Stimulated activated CD4-positive, alpha-beta T cell treated with anti-CD3 and anti-CD28 coated beads, TNF-alpha, amount 100 ng/mL, for 1 hour (primary cell): ENCODE measurements around the gene PALS2.
A peak's percentile ranks its signal among the peaks of the same experiment; 100 is the strongest.

ENCODE experiments used
- DNase-seq, 3 donors: peaks; one replicate each; pipeline ENCODE4 v3.0.0-alpha.2; 2020; ENCODE audit warnings: low read depth in 3 of 3, low spot score in 1 of 3

PALS2 gene, protein sequence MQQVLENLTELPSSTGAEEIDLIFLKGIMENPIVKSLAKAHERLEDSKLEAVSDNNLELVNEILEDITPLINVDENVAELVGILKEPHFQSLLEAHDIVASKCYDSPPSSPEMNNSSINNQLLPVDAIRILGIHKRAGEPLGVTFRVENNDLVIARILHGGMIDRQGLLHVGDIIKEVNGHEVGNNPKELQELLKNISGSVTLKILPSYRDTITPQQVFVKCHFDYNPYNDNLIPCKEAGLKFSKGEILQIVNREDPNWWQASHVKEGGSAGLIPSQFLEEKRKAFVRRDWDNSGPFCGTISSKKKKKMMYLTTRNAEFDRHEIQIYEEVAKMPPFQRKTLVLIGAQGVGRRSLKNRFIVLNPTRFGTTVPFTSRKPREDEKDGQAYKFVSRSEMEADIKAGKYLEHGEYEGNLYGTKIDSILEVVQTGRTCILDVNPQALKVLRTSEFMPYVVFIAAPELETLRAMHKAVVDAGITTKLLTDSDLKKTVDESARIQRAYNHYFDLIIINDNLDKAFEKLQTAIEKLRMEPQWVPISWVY

DNA sequence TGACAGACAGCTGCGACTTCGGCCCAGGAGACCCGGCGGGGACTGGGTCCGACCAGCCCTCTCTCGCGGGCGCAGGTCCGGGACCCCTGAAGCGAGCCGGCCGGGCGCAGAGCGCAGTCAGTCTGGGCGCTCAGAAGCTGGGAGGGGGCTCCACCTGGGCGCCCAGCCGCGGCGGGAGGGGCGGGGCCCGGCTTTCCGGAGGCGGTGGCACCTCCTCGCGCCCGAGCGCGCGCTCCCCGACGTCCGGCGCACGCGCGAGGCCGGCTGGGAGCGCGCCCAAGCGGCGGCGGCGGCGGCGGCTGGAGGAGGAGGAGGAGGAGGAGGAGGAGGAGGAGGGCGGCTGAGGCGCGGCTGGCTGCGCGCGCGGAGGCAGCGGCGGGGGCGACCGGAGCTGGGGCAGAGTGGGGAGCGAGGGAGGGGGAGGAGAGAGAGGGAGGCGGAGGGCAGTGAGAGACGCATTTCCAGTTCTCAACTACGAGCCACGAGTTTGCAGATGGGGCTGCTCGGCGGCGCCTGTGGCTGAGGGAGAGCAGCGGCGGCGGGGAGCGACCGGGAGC, at the start of gene PALS2:
Gene PALS2, plus strand, starts transcription at position 456 of the 557 bp plus-strand sequence. CDS start 50,216 bp downstream, outside the sequence.
- peak; percentile 42 to 68 (median 62) for DNase-seq

DNA sequence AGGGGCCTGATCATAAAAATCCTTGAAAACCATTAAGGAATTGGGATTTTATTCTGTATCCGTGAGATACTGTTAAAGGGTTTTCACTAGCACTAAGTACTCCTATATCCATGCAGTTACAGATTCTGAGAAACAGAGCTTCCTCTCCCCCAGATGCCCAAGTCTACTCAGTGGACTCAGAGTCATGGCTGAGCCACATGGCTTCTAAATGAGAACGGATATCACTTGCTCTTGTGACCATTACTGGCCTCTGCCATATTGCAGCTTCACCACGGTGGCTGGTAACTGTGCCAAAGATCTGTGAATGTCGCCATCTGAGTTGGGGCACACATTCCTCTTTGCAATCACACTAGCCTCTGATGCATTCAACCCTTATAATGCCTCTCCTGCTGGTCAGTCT, 42.0 kb upstream of the PALS2 start:
- DNase-seq, result no peak

DNA sequence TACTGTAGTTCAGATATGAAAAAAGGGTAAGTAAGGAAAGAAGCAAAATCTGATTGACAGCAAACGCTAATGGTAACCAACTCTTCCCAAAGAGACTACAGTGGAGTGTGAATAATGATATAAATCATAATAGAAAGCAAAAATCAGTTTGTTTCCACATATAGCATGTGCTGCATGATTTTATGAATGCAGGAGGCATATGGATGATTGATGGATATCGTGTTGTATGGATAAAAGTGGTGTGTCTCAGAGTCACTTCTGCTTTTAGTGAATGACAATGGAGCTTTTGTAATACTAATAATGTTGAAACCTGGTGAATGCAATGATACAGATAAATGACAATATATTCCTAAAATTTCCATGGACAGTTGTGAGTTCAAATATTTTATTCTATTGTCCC, 36.6 kb upstream of the PALS2 start:
- no peak for DNase-seq

DNA sequence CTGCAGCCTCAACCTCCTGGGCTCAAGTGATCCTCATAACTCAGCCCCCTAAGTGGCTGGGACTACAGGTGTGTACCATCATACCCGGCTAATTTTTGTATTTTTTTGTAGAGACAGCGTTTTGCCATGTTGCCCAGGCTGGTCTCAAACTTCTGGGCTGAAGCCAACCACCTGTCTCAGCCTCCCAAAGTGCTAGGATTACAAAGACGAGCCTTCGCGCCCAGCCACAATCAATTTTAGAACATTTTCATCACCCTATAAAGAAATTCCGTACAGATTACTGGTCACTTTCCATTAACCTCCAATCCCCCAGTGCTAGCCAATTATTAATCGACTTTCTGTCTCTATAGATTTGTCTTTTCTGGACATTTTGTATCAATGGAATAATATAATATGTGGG, 32.3 kb upstream of the PALS2 start:
- DNase-seq, result no peak

DNA sequence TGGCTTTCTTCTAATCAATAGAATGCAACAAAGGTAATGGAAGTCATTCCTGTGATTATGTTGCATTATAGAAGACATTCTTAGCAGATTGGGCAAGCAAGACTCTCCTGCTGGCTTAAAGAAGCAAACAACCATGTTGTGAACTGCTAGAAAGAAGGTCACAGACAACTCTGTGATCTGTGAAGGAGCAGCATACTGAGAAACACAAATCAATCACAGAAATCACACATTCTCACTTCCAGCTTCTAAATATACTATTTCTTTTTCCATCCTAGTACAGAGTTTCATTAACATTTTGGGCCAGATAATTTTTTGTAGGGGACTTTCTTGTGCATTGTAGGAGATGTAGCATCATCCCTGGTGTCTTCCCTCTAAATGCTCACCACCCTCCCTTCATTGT, 28.0 kb upstream of the PALS2 start:
- no peak for DNase-seq

DNA sequence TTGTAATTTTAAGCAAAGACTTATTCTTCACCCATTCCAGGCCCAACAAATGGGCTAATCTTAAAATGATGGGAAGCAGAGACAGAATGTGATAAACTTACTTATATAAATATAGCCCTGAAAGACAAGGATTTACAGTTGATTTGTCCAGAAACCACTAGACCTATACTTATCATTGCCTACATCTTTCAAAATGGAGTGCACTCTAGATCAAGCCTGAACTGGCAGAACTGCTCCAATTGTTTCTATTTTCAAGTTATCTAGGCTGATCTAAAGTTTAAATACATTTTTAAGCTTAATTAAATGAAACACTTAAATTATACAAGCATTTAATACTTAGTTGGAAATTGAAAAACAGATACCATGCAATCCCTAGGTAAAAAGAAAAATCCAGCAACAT, 24.9 kb upstream of the PALS2 start:
- DNase-seq, result no peak

DNA sequence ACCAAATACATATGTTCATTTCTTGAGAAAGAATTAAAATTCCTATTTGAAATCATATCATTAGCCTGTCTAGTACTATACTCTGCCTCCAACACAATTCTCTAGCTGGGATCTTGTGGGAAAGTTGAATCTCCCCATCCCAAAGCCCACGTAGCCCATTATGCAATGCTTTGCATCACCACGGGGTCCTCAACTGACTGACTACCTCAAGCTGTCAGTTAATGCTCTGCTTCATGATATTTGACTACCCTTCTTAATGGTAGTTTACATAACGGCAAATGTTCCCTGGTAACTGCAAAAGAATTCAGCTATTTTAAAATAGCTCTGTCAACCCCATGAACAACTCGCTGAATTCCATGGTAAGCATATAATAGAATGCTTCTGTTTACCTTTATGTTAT, 23.3 kb upstream of the PALS2 start:
- no peak for DNase-seq

DNA sequence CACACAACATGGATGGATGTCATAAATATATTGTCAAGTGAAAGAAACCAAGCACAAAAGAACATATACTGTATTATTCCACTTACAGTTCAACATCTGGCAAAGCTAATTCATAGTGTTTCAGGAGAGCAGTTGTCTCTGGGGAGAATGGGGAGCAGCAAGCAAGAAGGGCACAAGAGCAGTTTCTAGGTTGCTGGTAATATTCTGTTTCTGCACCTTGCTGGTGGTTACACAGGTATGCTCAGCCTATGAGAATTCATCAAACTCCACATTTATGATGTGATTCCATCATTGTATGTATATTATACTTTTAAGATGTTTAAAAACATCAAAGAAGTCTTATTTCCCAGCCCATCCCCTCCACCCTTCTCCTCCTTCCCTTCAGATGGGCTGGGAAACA, 18.1 kb upstream of the PALS2 start:
- no peak for DNase-seq

DNA sequence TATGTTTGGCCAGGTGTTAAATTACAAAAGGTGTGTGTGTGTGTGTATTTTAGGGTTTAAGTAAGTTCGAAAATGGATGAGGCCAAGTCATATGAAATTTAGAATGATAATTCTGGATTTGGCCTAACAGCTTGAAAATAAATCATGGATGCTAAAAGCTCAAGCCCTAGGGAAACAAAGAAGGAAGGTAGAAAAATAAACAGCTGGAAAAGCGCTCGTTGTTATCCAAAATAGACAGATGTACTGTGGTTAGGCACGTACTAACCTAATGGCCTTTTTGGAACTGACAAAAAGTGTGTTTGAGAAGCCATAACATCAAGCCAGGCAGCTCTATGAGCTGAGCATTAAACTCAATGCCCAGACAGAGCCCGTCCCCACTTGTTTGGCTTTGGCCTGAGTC, 17.5 kb upstream of the PALS2 start:
- no peak for DNase-seq

DNA sequence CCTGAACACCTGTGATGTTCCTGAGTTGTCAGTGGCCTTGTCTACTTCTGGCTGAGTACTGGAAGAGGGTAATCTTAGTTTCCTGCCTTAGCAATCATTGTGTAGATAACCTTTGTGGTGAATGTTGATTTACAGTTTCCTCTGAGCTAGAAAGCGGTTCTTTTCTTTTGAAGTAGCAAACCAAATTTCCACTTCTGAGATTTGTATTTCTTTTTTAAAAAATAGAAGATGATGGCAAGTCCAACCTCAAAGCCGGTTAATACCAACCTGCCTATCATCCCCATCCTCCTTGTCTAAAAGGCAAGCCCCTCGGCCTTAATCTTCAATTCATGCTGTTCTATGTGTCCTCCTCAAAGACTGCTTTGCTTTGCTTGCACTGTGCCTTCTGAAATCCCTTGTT, 12.5 kb upstream of the PALS2 start:
- DNase-seq, result no peak

DNA sequence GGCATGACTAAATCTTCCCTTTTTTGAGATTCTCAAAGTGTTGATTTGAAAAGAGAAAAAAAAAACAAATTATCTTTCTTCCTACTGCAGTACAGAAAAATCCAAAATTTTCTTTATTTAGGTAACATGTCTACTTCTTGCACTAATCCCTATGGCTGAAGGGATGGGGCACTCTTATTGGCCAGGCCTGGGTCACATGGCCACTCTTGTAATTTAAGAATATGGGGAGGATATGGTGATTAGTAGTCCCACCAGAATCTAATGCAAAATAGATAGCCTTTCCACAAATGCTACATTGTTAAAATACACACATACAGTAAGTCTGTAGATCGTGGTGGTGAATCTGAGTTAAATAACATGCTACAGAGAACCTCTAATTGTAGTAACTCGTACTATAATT, 7.0 kb upstream of the PALS2 start:
- DNase-seq, result no peak

DNA sequence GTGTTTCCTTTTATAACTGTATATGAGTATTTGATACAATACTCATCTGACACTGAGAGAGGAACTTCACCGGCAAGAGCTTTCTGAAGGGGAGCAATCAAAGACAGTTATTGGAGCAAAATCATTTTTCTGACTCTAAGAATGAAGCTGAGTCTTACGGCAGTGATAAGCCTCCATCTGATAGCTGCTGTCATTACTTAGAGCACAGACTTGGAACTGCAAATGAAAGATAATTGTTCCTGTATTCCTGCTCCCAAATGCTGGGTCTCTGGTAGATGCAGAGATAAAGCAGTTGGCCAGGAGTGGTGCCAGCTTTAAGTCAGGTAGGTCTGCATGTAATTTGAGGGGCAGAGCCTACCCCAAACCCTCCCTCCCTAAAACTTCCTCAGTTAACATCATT, 2.3 kb upstream of the PALS2 start:
- DNase-seq, result no peak

DNA sequence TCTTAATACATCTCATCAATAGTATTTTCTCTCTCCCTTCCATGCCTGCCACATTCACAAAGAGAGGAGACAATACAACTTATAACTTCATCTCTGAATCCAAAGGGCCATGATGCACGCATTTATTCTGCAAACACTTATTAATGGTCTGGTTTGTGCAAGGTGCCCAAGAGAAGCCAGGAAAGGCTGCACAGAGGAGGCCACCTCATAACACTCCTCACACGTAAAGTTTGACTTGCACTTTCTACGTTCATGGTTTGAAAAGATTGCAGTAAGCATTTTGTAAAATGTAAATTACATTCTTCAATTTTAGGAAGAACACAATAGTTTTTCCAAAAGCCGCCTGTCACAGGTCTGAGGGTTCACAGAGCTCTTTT, 1.2 kb upstream of the PALS2 start:
- no peak for DNase-seq

DNA sequence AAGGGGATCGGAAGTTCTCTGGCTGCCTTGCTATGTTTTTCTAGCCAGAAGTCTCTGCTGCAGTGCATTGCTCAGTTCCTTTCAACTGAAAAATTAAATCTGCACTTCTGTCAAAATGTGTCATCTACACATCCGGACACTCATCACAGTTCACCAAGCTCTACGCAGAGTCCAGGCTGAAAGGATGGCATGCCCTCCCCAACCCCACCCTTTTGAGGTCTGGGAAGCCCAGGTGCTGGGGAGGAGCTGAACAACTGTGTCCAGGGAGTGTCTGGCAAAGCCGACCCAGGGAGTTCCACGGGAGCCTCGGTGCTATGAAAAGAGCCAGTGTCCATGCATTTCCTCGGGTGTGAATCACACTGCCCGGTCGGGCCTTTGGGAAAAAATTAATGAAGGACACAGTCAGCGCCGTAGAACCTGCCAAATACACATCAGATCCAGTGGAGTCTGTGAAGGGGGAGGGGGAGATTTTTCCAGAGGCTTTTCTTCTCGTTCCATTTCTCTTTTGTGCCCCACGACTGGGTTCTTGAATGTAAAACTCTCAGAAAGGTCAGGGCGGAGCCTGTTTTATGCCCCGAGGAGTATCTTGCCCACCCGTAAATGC, 757 bp upstream of the PALS2 start:
- no peak for DNase-seq

DNA sequence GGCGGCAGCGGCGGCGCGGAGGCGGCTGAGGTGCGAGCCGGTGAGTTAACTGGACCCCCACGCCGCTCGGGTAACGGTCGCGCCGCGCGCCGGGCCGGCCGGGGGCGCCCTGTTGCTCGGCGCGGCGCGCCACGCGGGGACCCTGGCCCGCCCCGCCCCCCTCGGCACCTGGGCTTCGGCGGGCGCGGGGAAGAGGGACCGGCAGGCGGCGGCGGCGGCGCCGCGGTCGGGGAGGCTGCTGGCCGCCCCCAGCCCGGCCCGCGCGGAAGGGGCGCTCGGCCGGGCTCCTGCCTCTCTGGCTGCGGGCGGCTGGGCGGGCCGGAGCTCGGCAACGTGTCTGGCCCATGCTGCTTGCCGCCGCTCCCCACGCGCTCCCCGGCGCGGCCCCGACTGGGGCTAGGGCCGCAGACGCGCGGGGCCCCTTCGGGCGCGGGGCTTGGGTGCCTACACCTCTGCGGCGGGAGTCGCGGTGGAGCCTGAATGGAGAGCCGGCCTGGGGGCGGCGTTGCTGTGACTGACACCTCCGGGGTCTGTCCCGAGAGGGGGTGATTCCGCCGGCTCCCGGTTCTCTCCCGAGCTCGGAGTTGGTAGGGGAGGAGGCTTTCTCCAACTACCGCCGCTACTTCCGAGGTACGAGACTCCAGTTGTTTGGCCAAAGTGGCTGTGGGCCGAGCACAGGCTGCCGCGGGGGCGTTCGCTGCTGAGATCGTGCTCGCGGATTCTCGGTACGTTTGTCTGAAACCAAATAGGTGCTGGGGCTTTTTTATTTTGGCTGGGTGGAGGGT, 494 bp downstream of the PALS2 start:
- DNase-seq, result peak in 2 of 3 donors; percentile 10 to 25

DNA sequence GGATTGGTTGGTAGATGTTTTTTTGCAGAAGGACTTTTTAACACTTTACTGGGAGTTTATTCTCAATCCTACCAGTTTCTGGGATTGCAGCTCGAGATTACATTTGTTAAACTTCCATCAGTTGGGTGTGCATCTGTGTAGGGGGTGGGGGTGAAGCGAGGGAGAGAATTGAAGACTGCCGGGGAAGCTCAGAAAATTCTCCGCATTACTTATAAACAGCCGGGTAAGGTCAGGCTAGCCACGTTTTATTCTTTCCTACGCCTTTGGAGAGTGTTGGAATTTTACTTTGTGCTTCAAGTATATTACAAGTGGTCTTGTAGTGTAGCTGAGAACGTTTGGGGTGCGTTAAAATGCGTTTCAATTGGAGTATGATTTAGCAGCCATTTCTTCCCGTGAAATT, 1.1 kb downstream of the PALS2 start:
- no peak for DNase-seq

DNA sequence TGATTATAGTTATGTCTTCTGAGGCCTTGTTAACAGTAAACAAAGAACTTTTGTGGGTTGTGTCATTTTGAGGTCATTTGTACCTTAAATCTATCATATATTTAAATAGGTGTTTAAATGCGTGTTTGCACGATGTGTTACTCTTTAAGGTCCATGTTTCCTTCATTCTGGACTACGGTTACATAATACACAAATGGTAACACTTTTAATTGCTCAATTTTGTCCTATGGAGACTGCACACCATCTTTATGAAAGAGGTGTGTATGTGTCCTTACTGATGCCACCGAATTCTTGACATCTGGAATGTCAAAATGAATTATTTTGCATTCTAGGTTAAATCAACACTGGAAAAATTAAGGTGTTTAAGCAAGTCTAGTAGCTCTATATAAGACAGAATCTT, 1.7 kb downstream of the PALS2 start:
- DNase-seq, result no peak

DNA sequence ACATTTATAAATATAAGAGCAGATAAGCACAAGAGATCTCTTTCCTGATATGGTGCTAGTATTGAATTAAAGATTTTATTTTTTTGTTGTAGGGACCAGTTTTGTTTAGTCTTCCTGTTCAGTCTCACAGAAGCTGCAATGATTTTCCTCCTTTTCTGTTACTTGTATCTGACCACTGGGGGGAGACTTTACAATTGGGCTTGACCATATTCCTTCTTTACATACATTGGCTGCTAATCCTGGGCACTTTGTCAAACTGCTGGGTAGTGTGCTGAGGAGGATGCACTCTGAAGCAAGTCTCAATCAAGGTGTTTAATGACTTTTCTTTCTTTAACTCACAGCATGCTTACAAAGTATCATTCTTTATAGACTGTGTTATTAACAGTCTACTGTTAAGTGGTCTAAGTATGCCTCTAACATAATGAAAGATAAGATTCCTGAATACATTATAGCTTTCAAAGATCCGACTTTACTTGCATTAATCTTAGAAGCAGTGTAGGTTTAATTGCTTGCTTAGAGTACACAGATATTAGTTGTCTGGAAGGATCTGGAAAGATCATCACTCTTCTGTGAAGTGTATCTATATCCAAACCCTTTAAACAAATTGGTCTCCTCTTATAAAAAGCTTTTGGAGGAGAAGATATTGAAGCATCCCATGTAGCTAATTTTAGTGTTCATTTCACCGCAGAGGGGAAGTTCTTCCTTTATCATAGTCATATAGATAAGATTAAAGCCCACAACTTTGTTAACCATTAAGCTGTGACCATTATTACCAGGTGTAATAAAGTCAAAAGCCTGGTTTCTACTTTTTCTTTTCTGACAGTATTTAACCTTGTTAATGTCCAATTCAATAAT, 3.1 kb downstream of the PALS2 start:
- no peak for DNase-seq

DNA sequence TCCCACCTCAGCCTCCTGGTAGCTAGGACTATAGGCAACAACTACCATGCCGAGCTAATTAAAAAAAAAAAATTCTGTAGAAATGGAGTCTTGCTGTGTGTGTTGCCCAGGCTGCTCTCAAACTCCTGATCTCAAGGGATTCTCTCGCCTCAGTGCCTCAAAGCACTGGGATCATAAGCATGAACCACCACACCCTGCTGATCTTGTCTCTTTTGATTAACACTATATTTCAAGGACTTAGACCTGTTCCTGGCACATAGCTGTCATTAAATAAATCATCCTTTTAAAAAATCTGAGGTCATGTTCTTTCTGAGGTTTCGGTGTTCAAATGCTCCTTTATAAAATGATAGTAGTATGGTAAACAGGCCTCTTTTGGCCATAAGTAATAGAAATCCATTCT, 4.8 kb downstream of the PALS2 start:
- DNase-seq, result no peak

DNA sequence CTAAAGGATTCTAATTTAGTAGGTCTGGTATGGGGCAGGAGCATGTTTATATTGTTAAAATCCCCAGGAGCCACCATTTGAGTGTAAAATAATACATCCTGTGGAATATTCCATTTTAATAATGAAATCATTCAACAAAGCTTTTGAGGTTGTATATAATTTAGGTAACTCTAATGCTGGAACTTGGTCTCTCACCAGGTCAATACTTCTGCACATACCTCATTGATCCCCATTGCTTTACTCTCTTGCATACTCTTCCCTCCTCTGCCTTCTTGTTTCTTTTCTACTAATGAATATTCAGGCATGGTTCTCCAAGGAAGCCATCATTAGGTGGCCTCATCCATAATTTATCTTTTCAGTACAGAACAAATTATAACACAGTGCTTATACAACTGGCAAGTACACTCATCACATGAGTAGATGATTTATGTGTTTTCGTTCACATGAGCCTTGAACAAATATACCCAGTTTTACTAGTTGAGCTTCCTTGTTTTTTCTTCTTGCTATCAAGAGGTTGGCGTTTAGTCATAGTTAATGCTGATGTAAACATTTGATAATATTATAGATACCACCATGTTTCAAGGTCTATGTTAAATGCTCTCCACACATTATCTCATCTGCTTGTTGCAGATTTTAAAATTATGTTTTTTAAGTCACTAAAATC, 7.2 kb downstream of the PALS2 start:
- no peak for DNase-seq
